OCI-LY3 (cell line): ENCODE results near the gene EFNB2.

Source experiments
- H2AFZ ChIP-seq: fragments of 200-600, 300-600 bp; shearing (Covaris generic); 2 replicates; pipeline ENCODE4 v1.6.0; 2014; ENCODE audit warnings: antibody characterized with exemption, low read depth, low read length
- H3K27ac ChIP-seq: fragments of 200-600, 300-600 bp; sonication (generic); 2 replicates; pipeline ENCODE4 v1.5.1; 2014; ENCODE audit warnings: mild to moderate bottlenecking, low read length, moderate library complexity, mixed read lengths
- H3K27me3 ChIP-seq: fragments of 200-600, 300-600 bp; sonication (generic); 2 replicates; pipeline ENCODE4 v1.6.1; 2014; ENCODE audit warnings: low read depth, low read length, mixed read lengths
- H3K36me3 ChIP-seq: fragments of 200-600, 300-600 bp; sonication (generic); replicated peaks from 2 replicates; pipeline ENCODE3; 2014; ENCODE audit warnings: low read depth, low read length, mixed read lengths
- H3K4me1 ChIP-seq: fragments of 300-600, 200-600 bp; sonication (generic); 2 replicates; pipeline ENCODE4 v1.6.1; 2014; ENCODE audit warnings: low read length, mixed read lengths
- H3K4me2 ChIP-seq: fragments of 200-600, 300-600 bp; sonication (generic); 2 replicates; pipeline ENCODE4 v1.6.1; 2014; ENCODE audit warnings: low read length, mixed read lengths
- H3K4me3 ChIP-seq: fragments of 300-600, 200-600 bp; sonication (generic); 2 replicates; pipeline ENCODE4 v1.5.1; 2014; ENCODE audit warnings: antibody characterized with exemption, mild to moderate bottlenecking, low read length, moderate library complexity
- H3K79me2 ChIP-seq: fragments of 300-600, 200-600 bp; shearing (Covaris generic); 2 replicates; pipeline ENCODE4 v1.6.1; 2014; ENCODE audit warnings: mild to moderate bottlenecking, low read length, mixed read lengths
- H3K9ac ChIP-seq: fragments of 300-600, 200-600 bp; shearing (Covaris generic); 2 replicates; pipeline ENCODE4 v1.6.0; 2014; ENCODE audit warnings: mild to moderate bottlenecking, low read length, moderate library complexity
- H3K9me3 ChIP-seq: fragments of 200-600, 300-600 bp; shearing (Covaris generic); 2 replicates; pipeline ENCODE4 v1.6.1; 2014; ENCODE audit warnings: low read length, mixed read lengths; ENCODE audit not compliant: insufficient read depth
- H4K20me1 ChIP-seq: fragments of 200-600, 300-600 bp; sonication (generic); 2 replicates; pipeline ENCODE4 v1.6.1; 2016; ENCODE audit warnings: low read length, mixed read lengths; ENCODE audit not compliant: insufficient read depth
- EZH2phosphoT487 ChIP-seq: fragments of 200-600 bp; shearing (Covaris generic); IDR thresholded peaks from 2 replicates; pipeline ENCODE4 v1.6.1; 2018; ENCODE audit warnings: antibody characterized with exemption, mixed run types, low read depth
- TF ChIP-seq, protein P1 (sequence below): fragments of 200-600, 300-600 bp; sonication (generic); IDR thresholded peaks from 2 replicates; pipeline ENCODE4 v1.5.1; 2014; ENCODE audit warnings: antibody characterized with exemption, low read length, low read depth

EFNB2 gene

DNA sequence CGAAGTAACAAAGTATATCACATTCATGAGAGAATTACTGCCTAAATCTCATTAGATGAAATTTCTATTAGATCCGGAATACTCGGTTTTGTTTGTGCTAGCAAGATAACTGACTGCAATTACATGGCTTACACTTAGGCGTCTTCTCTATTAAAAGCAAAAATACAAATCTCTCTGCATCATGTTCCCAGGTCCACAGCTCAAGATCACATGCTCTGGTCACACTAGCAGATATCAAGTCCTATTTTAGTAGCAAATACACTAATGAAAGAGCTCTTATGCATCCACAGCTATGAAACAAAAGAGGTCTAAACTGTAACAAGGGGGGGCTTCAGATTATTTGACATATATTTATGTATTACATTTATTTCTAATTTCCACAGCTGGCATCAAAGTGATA is 53.5 kb downstream of the EFNB2 start:
- H2AFZ ChIP-seq: no peak overlapping the region
- H3K4me3 ChIP-seq: no peak overlapping the region
- H3K79me2 ChIP-seq: no peaks in the 10 kb centered on the region
- H3K36me3 ChIP-seq: no peaks in the 10 kb centered on the region
- no peak overlapping the region for H3K9ac ChIP-seq
- no peak overlapping the region for H3K4me2 ChIP-seq
- H3K4me1 ChIP-seq: no peaks in the 10 kb centered on the region
- no peaks in the 10 kb centered on the region for H3K27me3 ChIP-seq
- H3K9me3 ChIP-seq: no peaks in the 10 kb centered on the region
- no peaks in the 10 kb centered on the region for H4K20me1 ChIP-seq
- no peak overlapping the region for H3K27ac ChIP-seq
- TF ChIP-seq EZH2phosphoT487: no peak
- TF ChIP-seq, protein P1, sequence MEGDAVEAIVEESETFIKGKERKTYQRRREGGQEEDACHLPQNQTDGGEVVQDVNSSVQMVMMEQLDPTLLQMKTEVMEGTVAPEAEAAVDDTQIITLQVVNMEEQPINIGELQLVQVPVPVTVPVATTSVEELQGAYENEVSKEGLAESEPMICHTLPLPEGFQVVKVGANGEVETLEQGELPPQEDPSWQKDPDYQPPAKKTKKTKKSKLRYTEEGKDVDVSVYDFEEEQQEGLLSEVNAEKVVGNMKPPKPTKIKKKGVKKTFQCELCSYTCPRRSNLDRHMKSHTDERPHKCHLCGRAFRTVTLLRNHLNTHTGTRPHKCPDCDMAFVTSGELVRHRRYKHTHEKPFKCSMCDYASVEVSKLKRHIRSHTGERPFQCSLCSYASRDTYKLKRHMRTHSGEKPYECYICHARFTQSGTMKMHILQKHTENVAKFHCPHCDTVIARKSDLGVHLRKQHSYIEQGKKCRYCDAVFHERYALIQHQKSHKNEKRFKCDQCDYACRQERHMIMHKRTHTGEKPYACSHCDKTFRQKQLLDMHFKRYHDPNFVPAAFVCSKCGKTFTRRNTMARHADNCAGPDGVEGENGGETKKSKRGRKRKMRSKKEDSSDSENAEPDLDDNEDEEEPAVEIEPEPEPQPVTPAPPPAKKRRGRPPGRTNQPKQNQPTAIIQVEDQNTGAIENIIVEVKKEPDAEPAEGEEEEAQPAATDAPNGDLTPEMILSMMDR: no peak

DNA sequence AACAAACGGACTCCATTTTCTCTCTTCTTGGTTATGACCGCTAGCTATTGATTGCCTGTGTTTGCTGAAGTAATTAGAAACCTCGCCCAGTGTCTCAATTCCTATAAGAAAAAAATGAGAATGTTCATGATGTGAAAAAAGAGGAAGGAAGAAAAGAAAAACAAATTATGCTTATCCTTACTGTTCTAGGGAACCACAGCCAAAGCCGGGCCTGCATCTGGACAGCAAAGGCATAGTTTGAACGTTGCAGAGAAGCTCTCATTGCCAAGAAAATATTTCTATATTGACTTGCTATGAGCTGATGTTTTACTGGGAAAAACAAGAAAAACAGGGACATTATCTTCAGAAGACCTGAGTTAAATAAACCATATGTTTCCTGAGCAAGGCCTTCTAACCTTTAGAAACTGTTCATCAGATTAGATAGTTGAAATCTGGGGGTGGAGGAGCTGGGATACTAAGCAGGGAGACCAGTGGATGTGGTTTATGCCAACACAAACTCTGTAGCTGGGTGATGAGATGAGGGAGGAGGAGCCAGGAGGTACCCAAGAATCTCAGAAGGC is 55.0 kb downstream of the EFNB2 start:
- no peak overlapping the region for H2AFZ ChIP-seq

DNA sequence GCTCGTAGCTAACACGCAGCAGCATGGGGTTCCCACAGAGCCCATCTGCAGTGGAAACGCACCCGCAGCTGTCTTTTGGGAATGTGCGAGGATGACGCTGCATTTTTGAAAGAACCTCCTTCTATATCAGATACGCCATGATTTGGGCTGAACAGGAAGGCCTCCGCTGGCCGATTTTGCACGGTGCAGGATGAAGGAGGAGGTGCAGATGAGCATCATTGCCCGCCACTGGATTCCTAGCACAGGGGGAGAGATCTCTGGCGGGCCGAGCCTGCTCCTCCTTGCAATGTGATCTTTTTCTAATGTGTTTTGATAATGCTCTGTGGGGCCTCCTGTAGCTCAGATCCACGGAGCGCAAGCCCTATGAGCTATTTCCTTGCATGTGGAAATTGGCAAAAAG is 55.5 kb downstream of the EFNB2 start:
- Histone ChIP-seq H3K4me1 (no peaks in the 10 kb centered on the region), H3K4me3 (no peak overlapping the region), H3K79me2 (no peaks in the 10 kb centered on the region), H3K27ac (no peak overlapping the region), H3K9ac (no peak overlapping the region), H3K9me3 (no peaks in the 10 kb centered on the region), H3K36me3 (no peaks in the 10 kb centered on the region), H2AFZ (no peak overlapping the region), H3K4me2 (no peak overlapping the region), H4K20me1 (no peaks in the 10 kb centered on the region), H3K27me3 (no peaks in the 10 kb centered on the region)
- TF ChIP-seq, protein P1: no peak
- no peak for TF ChIP-seq EZH2phosphoT487

More for the DNA sequence above, 55.0 kb downstream of the EFNB2 start:
- no peaks in the 10 kb centered on the region for H3K27me3 ChIP-seq
- H3K9me3 ChIP-seq: no peaks in the 10 kb centered on the region
- no peak overlapping the region for H3K4me2 ChIP-seq
- TF ChIP-seq, protein P1: no peak
- TF ChIP-seq EZH2phosphoT487: no peak
- no peak overlapping the region for H3K9ac ChIP-seq
- no peaks in the 10 kb centered on the region for H3K4me1 ChIP-seq
- H4K20me1 ChIP-seq: no peaks in the 10 kb centered on the region
- no peaks in the 10 kb centered on the region for H3K36me3 ChIP-seq
- H3K79me2 ChIP-seq: no peaks in the 10 kb centered on the region
- no peak overlapping the region for H3K4me3 ChIP-seq
- no peak overlapping the region for H3K27ac ChIP-seq

DNA sequence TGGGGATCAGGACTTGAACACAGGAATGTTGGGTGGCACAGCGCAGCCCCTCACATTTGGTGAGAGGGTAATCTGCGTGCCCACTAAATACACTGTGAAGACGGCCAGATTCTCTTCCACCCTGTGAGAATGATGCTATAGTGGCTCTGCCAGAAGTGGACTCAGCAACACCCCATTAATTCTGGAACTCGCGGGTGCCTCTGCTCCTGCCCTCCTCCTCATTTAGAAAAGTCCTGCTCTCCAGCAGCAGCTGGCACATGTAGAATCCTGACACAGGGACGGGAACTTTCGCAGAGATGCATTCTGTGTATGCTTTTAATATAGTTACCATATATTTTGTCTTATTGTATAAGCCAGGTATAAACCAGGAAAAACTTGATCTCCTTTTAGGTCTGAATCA is 57.3 kb downstream of the EFNB2 start:
- Histone ChIP-seq H3K4me1 (no peaks in the 10 kb centered on the region), H3K4me3 (no peak overlapping the region), H3K9me3 (no peaks in the 10 kb centered on the region), H3K27me3 (no peaks in the 10 kb centered on the region), H3K4me2 (no peak overlapping the region), H3K79me2 (no peaks in the 10 kb centered on the region), H2AFZ (no peak overlapping the region), H4K20me1 (no peaks in the 10 kb centered on the region), H3K27ac (no peak overlapping the region), H3K36me3 (no peaks in the 10 kb centered on the region), H3K9ac (no peak overlapping the region)
- no peak for TF ChIP-seq EZH2phosphoT487
- TF ChIP-seq, protein P1: no peak
